ENCODE data around the gene CABP4. TPM values are rescaled to one million over a fixed set of nuclear protein-coding genes. Genes with fewer than 3 reads are reported as not detected.

CABP4 gene
- total RNA-seq (2014; rRNA removed; shearing (Covaris generic)), result 0.18 TPM in 1 of 2 replicates, not detected in the other
- polyA plus RNA-seq (2015; cell fraction: cytosol; rRNA removed), result not detected in 2 replicates
- not detected in 2 replicates for polyA plus RNA-seq (2015; cell fraction: nucleus; rRNA removed)

GRCh38 chr11:67455054-67455453, at the start of gene CABP4:
Gene CABP4 (plus strand): TSS chr11:67455354. CDS start chr11:67455424, 70 bp downstream.
- in situ Hi-C loops (cut with HindIII; ENCODE audit: low pct_unique_long_range_greater_than_20kb, low sequenced_read_pairs), result no loop called here
- no peak for DNase-seq (ENCODE audit: low read depth, low spot score)

DNA sequence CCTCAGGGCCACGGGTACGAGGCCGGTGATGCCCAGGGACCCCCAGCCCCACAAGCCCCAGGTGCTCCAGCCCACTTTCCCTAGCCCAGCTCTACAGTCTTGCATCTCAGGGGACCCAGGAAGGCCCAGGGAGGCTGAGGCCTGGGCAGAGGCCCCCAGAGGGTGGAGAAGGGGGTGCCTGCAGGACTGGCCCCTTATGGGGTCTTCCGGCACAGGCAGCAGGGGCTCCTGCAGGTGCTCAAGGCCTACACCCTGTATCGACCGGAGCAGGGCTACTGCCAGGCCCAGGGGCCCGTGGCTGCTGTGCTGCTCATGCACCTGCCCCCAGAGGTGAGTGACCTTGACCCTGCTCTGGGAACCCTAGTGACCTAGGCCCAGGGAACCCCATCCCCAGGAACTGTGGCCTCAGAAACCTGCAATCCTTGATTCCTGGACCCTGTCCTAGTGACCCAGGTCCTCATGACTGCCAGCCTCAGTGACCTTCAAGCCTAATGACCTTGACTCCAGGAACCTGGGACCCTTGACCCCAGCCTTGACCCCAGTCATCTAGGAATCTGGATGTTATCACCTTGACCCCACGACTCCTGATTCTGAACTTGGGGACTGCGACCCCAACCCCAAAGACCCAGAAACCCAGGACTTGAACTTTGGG, 49.3 kb upstream of the CABP4 start:
- in situ Hi-C loops (cut with HindIII; ENCODE audit: low pct_unique_long_range_greater_than_20kb, low sequenced_read_pairs), result no loop called here
- no peak for DNase-seq (ENCODE audit: low read depth, low spot score)

DNA sequence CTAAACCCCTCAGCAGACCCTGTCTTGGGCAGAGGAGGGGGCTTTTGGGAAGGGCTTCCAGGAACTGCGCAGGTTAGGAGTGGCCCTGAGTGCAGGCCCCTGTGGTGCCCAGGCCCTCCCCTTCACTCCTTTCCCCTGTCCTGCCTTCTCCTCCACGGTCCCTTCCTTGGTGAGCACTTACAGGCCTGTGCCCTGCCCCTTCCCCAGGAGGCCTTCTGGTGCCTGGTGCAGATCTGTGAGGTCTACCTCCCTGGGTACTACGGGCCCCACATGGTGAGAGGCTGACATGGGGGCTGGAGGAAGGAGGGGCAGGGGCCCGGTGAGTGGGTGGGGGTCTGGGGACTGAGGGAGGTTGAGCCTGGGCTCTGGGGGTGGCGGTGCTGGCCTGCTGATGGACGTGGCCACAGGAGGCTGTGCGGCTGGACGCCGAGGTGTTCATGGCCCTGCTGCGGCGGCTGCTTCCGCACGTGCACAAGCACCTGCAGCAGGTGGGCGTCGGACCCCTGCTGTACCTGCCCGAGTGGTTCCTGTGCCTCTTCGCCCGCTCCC, 48.7 kb upstream of the CABP4 start:
- DNase-seq (ENCODE audit: low read depth, low spot score), result no peak
- in situ Hi-C loops (cut with HindIII; ENCODE audit: low pct_unique_long_range_greater_than_20kb, low sequenced_read_pairs), result no loop called here

- in situ Hi-C loops (cut with HindIII; ENCODE audit: low pct_unique_long_range_greater_than_20kb, low sequenced_read_pairs), result no loop called here
Observed at GRCh38 chr11:67406969-67407687, 48.0 kb upstream of the CABP4 start.

DNA sequence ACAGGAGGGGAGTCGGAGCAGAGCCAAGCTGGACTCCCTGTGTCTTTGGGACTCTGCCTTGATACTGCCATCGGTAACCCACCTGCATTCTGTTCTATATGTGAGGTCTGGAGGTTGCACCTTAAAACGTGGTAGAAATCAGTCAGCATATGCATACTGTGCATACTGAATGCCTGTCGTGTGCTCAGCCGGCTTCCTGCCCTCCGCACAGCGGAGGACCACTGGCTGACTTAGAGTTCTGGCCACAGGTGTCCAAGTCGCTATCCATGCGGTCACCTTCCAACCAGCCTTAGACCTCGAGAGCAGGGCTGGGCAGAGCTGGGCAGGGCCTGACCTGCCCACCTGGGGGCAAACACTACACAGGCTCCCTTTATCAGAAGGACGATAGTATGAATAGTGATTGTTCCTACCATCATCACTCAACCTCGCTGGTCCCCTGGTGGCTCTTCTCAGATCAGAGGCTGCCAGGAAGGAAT, 47.4 kb upstream of the CABP4 start:
- in situ Hi-C loops (cut with HindIII; ENCODE audit: low pct_unique_long_range_greater_than_20kb, low sequenced_read_pairs), result no loop called here
- DNase-seq (ENCODE audit: low read depth, low spot score), result no peak

More at GRCh38 chr11:67406969-67407687, 48.0 kb upstream of the CABP4 start:
- DNase-seq (ENCODE audit: low read depth, low spot score), result no peak

GRCh38 chr11:67408437-67409200, 46.5 kb upstream of the CABP4 start:
- no peak for DNase-seq (ENCODE audit: low read depth, low spot score)
- in situ Hi-C loops (cut with HindIII; ENCODE audit: low pct_unique_long_range_greater_than_20kb, low sequenced_read_pairs), result no loop called here

DNA sequence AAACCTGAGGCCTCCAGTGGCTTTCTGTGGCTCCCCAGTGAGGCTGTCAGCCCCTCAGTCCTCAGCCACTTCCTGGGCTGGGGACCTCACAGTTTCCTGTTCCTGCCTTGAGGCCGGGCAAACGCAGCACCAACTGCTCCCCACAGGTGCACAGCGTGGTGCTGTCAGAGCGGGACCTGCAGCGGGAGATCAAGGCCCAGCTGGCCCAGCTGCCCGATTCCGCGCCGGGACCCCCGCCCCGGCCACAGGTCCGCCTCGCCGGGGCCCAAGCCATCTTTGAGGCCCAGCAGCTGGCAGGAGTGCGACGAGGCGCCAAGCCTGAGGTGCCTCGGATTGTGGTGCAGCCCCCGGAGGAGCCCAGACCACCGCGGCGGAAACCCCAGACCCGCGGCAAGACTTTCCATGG, 45.9 kb upstream of the CABP4 start:
- in situ Hi-C loops (cut with HindIII; ENCODE audit: low pct_unique_long_range_greater_than_20kb, low sequenced_read_pairs), result no loop called here
- no peak for DNase-seq (ENCODE audit: low read depth, low spot score)

DNA sequence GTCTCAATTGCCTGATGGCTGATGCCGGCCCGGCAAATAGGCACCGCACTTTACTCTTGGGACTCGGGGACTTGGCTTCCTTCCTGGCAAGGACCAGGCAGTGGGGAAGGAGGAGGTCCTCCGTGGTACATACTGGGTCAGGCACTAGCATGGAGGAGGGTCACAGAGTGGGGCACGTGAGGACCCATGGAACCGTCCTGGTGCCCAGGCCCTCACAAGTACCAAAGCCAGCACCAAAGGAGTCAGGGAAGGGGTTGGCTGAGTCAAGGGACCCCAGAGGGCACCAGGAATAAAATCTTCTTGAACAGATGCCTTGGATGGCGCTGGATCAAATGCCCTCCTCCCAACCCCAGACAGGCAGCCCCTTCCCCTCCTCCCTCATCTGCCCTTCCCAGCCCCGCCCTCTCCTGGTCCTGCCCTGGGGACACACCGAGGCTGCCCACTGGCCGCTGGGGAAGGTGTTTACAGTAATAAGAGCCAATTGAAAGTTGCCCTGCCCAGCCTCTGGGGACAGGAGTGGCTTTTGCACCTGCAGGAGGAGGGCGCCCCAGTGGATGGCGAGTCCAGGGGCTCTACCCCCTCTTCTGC, 45.3 kb upstream of the CABP4 start:
- no peak for DNase-seq (ENCODE audit: low read depth, low spot score)
- in situ Hi-C loops (cut with HindIII; ENCODE audit: low pct_unique_long_range_greater_than_20kb, low sequenced_read_pairs), result no loop called here

DNA sequence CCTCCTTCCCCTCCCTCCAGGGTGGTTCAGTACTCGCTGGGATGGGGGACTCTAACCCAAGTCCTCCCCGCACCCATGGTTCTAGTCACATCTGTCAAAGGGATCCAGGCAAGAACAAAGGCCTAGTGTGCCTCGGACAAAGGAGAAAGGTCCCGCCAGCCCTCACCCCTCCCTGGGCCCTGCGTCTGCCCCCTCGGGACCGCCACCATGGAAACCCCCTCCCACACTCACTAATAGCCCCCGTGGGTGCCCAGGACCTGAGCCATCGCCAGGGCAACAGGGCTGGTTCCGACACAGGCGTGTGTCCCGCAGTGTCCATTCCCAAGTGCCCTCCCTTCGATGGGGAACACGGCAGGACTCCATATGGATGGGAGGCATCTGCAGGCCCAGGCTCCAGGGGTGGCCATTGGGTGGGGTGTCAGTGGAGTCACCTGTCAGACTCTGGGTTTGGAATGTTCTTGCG, 44.8 kb upstream of the CABP4 start:
- no peak for DNase-seq (ENCODE audit: low read depth, low spot score)
- in situ Hi-C loops (cut with HindIII; ENCODE audit: low pct_unique_long_range_greater_than_20kb, low sequenced_read_pairs), result no loop called here

DNA sequence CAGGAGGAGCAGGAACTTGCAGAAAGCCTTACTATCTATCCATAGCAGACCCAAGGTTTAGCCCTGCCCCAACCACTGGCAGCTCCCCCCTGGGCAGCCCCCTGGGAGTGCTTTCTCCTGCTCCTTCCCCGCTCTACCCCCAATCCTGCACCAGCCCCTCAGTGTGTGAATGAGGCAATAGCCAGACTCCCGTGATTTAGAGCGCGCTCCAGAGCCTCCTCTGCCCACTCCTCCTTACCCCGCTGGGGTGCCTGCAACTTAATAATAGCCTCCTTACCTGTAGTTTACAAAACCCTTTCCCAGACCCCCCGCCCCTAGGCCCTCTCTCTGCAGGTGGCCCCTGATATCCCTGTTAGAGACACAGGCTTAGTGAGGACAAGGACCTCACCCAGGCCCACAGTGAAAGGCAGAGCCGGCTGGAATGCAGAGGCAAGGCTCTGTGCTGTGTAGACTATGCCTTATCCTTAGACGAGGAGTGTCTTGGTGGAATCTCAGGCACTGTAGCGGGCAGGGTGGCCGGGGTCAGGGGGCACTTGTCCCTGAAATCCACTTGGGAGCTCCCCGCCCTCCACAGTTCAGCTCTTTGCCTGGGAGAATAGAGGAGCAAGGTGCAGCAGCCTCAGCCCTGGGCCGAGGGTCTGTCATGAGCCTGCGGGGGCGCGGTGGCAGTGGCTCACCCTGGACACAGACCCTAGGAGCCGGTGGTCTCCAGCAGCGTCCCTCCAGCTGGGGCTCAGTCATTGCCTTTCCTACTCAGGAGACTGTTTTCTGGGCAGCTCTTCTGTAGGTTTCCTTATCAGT, 44.0 kb upstream of the CABP4 start:
- no peak for DNase-seq (ENCODE audit: low read depth, low spot score)
- in situ Hi-C loops (cut with HindIII; ENCODE audit: low pct_unique_long_range_greater_than_20kb, low sequenced_read_pairs), result no loop called here

DNA sequence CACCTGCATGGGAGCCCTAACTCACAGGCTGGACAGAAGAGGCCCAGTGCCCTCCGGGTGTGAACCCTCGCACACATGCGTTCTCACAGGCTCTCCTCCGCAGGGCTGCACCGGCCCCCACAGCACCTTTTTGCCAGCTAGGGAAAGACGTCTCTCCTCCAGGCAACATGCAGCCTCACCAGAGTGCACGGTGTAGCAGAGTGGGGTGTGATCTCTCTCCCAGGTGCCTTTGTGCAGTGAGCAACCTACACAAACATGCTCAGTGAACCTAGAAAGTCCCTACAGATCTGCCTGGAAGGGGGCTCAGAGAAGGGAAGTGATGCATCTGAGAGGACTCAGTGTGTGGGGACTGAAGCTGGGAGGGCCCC, 43.4 kb upstream of the CABP4 start:
- in situ Hi-C loops (cut with HindIII; ENCODE audit: low pct_unique_long_range_greater_than_20kb, low sequenced_read_pairs), result no loop called here
- DNase-seq (ENCODE audit: low read depth, low spot score), result no peak

DNA sequence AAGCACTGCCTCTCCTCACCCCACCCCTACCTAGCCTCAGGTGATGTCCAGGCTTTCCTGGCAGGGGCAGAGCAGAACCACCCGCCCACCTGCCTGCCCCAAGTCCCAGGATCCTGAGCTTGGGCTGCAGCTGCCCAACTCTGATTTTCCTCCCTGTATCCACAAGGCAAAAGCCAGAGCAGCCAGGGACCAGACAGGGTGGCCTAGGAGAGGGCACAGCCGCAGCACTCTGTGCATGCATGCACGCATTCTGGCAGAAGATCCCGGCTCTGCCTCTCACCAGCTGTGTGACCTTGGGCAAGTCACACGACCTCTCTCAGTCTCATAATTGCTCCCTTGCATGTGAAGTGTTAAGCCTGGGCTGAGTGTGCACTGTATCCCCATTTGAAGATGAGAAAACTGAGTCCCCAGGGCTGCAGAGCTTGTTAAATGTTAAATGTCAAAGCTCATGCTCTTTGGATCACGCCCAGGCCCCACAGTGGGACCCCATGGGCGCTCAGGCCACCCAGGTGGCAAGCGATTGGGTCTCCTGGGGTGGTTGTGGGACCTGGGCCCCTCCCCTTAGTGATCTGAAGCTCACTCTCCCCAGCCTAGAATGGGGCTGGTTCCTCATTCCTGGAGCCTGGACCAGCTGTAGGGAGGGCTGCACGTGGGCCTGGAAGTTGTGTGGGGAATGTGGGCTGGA, 42.5 kb upstream of the CABP4 start:
- no peak for DNase-seq (ENCODE audit: low read depth, low spot score)

DNA sequence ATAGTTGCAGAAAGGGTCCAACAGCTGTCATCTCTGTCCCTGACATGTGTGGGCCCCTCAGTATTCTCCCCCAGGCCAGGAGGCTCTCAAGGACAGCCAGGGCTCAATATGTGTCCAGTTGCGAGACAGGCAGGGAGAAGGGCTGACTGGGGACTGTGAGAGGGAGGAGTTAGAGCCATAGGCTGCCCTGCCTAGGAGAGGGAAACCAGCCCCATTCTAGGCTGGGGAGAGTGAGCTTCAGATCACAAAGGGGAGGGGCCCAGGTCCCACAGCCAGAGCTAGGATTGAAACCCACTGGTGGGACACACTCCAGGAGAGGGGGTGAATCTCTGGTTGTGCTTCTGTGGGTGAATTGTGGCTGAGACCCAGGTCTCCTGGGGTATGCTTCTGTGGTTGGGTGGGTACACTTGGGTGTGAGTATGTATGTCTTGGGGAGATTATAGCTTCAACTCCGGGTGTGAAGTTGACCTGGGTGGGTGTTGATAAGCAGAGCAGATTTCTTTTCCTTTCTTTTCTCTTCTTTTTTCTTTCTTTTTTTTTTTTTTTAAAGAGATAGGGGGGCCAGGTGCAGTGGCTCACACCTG, 41.8 kb upstream of the CABP4 start:
- in situ Hi-C loops (cut with HindIII; ENCODE audit: low pct_unique_long_range_greater_than_20kb, low sequenced_read_pairs), result no loop called here
- no peak for DNase-seq (ENCODE audit: low read depth, low spot score)

More for the DNA sequence above, 42.5 kb upstream of the CABP4 start:
- in situ Hi-C loops (cut with HindIII; ENCODE audit: low pct_unique_long_range_greater_than_20kb, low sequenced_read_pairs), result no loop called here

DNA sequence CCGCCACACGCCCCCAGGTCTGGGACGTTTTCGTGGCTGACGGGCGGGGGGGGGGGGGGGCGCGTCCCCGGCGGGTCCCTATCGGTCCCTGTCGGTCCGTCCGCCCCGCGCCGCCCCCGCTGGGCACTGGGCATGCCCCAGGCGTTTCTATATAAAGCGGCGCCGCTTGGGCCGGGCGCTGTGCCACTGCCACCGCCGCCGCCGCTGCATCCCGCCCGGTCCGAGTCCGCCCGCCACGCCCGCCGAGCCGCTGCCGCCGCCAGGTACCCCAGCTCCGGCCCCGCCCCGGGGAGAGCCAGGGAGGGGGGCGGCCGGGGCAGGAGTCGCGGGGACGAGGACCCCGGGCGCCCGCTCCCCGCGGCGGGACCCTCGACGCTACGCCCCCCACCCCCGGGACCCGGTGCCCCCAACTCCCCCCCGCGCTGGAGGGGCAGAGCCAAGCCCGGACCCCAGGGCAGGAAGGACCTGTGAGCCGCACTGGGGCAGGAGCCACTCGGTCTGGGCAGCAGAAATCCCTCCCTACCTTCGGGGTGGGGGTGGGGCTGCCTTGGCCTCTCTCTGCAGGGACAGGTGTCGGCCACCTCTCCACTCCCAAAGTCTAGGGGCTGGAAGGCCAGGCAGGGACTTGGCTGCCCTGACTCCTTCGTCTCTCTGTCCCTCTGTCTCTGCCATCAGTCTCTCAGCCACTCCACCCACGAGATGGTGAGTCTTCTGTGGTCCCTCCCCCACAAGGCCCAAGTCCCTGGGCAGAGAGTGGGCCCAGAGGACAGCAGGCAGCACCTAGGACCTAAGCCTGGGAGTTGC, 39.5 kb upstream of the CABP4 start, which contains the start of gene CARNS1:
Gene CARNS1 (plus strand): TSS at position 178 of the 804 bp plus-strand sequence. CDS start 522 bp downstream, at position 700.
- in situ Hi-C loops (cut with HindIII; ENCODE audit: low pct_unique_long_range_greater_than_20kb, low sequenced_read_pairs), result no loop called here
- DNase-seq (ENCODE audit: low read depth, low spot score), result no peak
